Colonic mucosa (tissue), 4 donors: ENCODE results near the gene OAS3. TPM values are rescaled to one million over a fixed set of nuclear protein-coding genes. Genes with fewer than 3 reads are reported as not detected.
"Not testable (repeated sequence)": the region's sequence is repeated elsewhere in the genome, so short reads cannot be mapped to it uniquely, and the experiment has no call there.

Experiments used
- DNase-seq: peaks from one replicate; pipeline ENCODE4 v3.0.0-alpha.2; 2020
- H3K27ac ChIP-seq: fragments of 200-600 bp; one replicate; pipeline ENCODE4 v1.8.0; 2021
- H3K27me3 ChIP-seq: fragments of 200-600 bp; one replicate; pipeline ENCODE4 v1.8.0; 2021
- H3K36me3 ChIP-seq: fragments of 200-600 bp; one replicate; pipeline ENCODE4 v1.8.0; 2021
- H3K4me1 ChIP-seq: fragments of 200-600 bp; one replicate; pipeline ENCODE4 v1.8.0; 2021; ENCODE audit warnings: mild to moderate bottlenecking
- H3K4me3 ChIP-seq: fragments of 200-600 bp; one replicate; pipeline ENCODE4 v1.8.0; 2021
- H3K9ac ChIP-seq, 2 donors: one replicate each; pipeline ENCODE4 v1.7.0; 2013; ENCODE audit warnings: control low read depth in 2 of 2, low read depth in 2 of 2, low read length in 2 of 2
- H3K9me3 ChIP-seq: fragments of 200-600 bp; one replicate; pipeline ENCODE4 v1.8.0; 2021
- CTCF ChIP-seq: fragments of 200-600 bp; IDR thresholded peaks from one replicate; pipeline ENCODE4 v1.8.0; 2022; ENCODE audit warnings: antibody characterized with exemption, mild to moderate bottlenecking
- intact Hi-C: fragments of 100-400 bp; cut with DNase I; formaldehyde crosslinking; loops from one replicate; pipeline ENCODE4 v1.14.1; 2022
- total RNA-seq, 2 donors: library from RNA; stranded (reverse); fragmentation: NEBNext Ultra II Directional in 1 of 2; extraction: Animal tissue kit (Norgen Biotek cat#: 25700) in 1 of 2; gene quantifications; one replicate each; pipeline ENCODE4 v1.2.1, GENCODE V29; 2021
- donor health status: healthy.
- donor health status: DM: no; HTN: no; CAD: no.
- donor health status: DM: no; HTN: no; CAD: no.

The OAS3 gene
- total RNA-seq, 2 donors from 2014 or later = 15.2 to 39.1 TPM

DNA sequence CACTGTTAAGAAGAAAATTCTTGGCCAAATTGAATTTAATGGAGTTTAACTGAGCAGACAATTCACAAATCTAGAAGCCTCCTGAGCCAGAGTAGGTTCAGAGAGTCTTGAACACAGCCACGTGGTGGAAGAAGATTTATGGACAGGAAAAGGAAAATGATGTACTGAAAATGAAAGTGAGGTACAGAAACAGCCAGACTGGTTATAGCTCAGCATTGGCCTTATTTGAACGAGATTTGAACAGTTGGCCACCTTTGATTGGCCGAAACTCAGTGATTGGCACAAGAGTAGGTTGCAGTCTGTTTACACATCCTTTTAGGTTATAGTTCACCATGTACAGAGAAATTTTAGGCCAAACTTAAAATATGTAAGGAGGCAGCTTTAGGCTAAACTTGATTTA lies 50.0 kb downstream of the OAS3 start:
- Histone ChIP-seq H3K27ac (no peak overlapping the region), H3K4me1 (no peaks in the 10 kb centered on the region), H3K9me3 (no peaks in the 10 kb centered on the region), H3K36me3 (no peaks in the 10 kb centered on the region), H3K4me3 (no peak overlapping the region), H3K9ac (no peak overlapping the region), H3K27me3 (no peaks in the 10 kb centered on the region)
- no peak for DNase-seq
- intact Hi-C loops = no loop called here
- no peak for TF ChIP-seq CTCF

- intact Hi-C loops, H3K4me1 ChIP-seq, H3K27me3 ChIP-seq, H3K36me3 ChIP-seq, H3K9ac ChIP-seq, DNase-seq, H3K4me3 ChIP-seq, H3K9me3 ChIP-seq, H3K27ac ChIP-seq: not testable (repeated sequence)
Observed at GRCh38 chr12:112988823-112989385, 50.6 kb downstream of the OAS3 start.

GRCh38 chr12:112989806-112990205 lies 51.5 kb downstream of the OAS3 start:
- no peaks in the 10 kb centered on the region for H3K36me3 ChIP-seq
- no peak for TF ChIP-seq CTCF
- no peak overlapping the region for H3K9ac ChIP-seq
- no peaks in the 10 kb centered on the region for H3K27me3 ChIP-seq
- no peak overlapping the region for H3K4me3 ChIP-seq
- H3K9me3 ChIP-seq = no peaks in the 10 kb centered on the region
- intact Hi-C loops = loop anchor here (5.0 kb wide), 1 partner anchor 42 kb away; no protein-coding TSS in a partner anchor
- DNase-seq = no peak
- H3K27ac ChIP-seq = no peak overlapping the region
- no peaks in the 10 kb centered on the region for H3K4me1 ChIP-seq

- H3K4me3 ChIP-seq = no peak overlapping the region
- no peaks in the 10 kb centered on the region for H3K27me3 ChIP-seq
- no peaks in the 10 kb centered on the region for H3K4me1 ChIP-seq
- H3K9me3 ChIP-seq = no peaks in the 10 kb centered on the region
- H3K36me3 ChIP-seq = no peaks in the 10 kb centered on the region
- H3K9ac ChIP-seq = no peak overlapping the region
- TF ChIP-seq CTCF = peak; percentile 85
- intact Hi-C loops = loop anchor here (5.0 kb wide), 1 partner anchor 40 kb away; no protein-coding TSS in a partner anchor
- peak; percentile 72 for DNase-seq
- no peak overlapping the region for H3K27ac ChIP-seq
Observed at GRCh38 chr12:112992541-112993398, 54.5 kb downstream of the OAS3 start.

DNA sequence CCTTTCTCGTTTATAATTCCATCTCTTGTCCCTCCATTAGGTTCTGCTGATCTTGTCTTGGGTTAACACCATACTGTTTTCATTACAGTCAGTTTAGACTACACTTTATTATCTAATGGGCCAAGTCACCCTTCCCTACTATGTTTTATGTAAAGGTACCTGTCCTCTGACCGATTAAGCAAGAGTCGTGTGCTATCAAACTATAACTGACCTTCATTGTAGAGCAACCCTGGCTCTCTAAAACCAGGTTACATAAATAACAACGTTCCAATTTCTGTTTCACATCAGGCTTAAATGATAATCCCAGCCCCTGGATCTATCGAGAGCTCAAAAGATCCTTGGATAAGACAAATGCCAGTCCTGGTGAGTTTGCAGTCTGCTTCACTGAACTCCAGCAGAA lies 56.7 kb downstream of the OAS3 start:
- Histone ChIP-seq H3K9ac (no peak overlapping the region), H3K27ac (no peak overlapping the region), H3K9me3 (no peaks in the 10 kb centered on the region), H3K27me3 (no peaks in the 10 kb centered on the region), H3K36me3 (no peaks in the 10 kb centered on the region), H3K4me1 (no peaks in the 10 kb centered on the region), H3K4me3 (no peak overlapping the region)
- TF ChIP-seq CTCF = no peak
- intact Hi-C loops = no loop called here
- no peak for DNase-seq

GRCh38 chr12:112996501-112996900 lies 58.2 kb downstream of the OAS3 start:
- no peak for TF ChIP-seq CTCF
- H3K9me3 ChIP-seq = no peaks in the 10 kb centered on the region
- no peaks in the 10 kb centered on the region for H3K36me3 ChIP-seq
- H3K4me1 ChIP-seq = no peaks in the 10 kb centered on the region
- H3K4me3 ChIP-seq = no peak overlapping the region
- DNase-seq = no peak
- no peak overlapping the region for H3K27ac ChIP-seq
- no peak overlapping the region for H3K9ac ChIP-seq
- no peaks in the 10 kb centered on the region for H3K27me3 ChIP-seq
- intact Hi-C loops = no loop called here
